HEK293T (cell line): ENCODE data around the gene SPAAR.

Experiments used
- ARNT ChIP-seq: fragments of 450-650 bp; IDR thresholded peaks from 2 replicates; pipeline ENCODE4 v1.6.1; 2017; ENCODE audit warnings: mild to moderate bottlenecking
- BHLHE40 ChIP-seq: fragments of 450-650 bp; IDR thresholded peaks from 2 replicates; pipeline ENCODE4 v1.6.1; 2016; ENCODE audit warnings: mild to moderate bottlenecking, moderate library complexity, borderline replicate concordance
- ELF4 ChIP-seq: fragments of 450-650 bp; IDR thresholded peaks from 2 replicates; pipeline ENCODE4 v1.6.1; 2017; ENCODE audit warnings: antibody characterized with exemption
- FOXK2 ChIP-seq: fragments of 450-650 bp; IDR thresholded peaks from 2 replicates; pipeline ENCODE4 v1.6.1; 2016; ENCODE audit warnings: mild to moderate bottlenecking
- FOXM1 ChIP-seq: fragments of 450-650 bp; IDR thresholded peaks from 2 replicates; pipeline ENCODE4 v1.6.1; 2017; ENCODE audit warnings: mild to moderate bottlenecking, borderline replicate concordance
- LEF1 ChIP-seq: fragments of 450-650 bp; IDR thresholded peaks from 2 replicates; pipeline ENCODE4 v1.6.1; 2017; ENCODE audit warnings: mild to moderate bottlenecking, borderline replicate concordance
- NFRKB ChIP-seq: fragments of 450-650 bp; IDR thresholded peaks from 2 replicates; pipeline ENCODE4 v1.6.1; 2016; ENCODE audit warnings: mild to moderate bottlenecking, moderate library complexity
- PKNOX1 ChIP-seq: fragments of 450-650 bp; IDR thresholded peaks from 2 replicates; pipeline ENCODE4 v1.6.1; 2016
- SP1 ChIP-seq: fragments of 450-650 bp; IDR thresholded peaks from 2 replicates; pipeline ENCODE4 v1.6.1; 2017
- SUZ12 ChIP-seq: fragments of 450-650 bp; IDR thresholded peaks from 2 replicates; pipeline ENCODE4 v1.6.1; 2016; ENCODE audit warnings: mild to moderate bottlenecking
- TARDBP ChIP-seq: fragments of 450-650 bp; IDR thresholded peaks from 2 replicates; pipeline ENCODE4 v1.6.1; 2016
- ZNF384 ChIP-seq: fragments of 450-650 bp; IDR thresholded peaks from 2 replicates; pipeline ENCODE4 v1.6.1; 2016

DNA sequence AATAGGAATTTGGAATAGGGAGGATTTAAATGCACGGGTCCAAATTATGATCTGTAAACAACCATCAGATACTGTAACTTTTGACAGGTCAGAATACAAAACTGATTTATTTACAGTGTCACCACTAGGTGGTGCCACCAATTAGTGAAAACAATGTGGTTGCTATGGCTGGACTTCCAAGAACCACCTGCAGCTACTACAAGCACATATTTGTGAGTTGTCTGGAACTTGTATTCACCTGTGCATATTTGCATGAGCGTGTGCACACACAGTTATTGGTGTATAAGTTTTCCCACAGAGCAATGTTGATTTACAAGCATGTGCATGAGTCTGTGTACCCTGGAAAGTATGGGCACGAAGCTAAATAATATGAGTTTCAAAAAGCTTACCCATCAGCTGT is 6.2 kb upstream of the SPAAR start:
- TF ChIP-seq BHLHE40 (no peak), FOXK2 (no peak), FOXM1 (no peak), SUZ12 (no peak), SP1 (no peak), LEF1 (no peak), TARDBP (no peak), NFRKB (no peak), ZNF384 (no peak), ELF4 (no peak), ARNT (no peak), PKNOX1 (peak; percentile 78)
